Nucleus accumbens (tissue), 56 donors: ENCODE measurements around the gene TAS2R31.

Experiments
- DNase-seq, 56 donors: peaks; one replicate each; lab custom pipeline; 2025; lab: John Stamatoyannopoulos, UW

Gene TAS2R31

GRCh38 chr12:11007608-11008007 lies 23.6 kb downstream of the TAS2R31 start:
- no peak for DNase-seq

- DNase-seq, result no peak
Measured at GRCh38 chr12:10998204-10998603, 33.0 kb downstream of the TAS2R31 start, which contains the start of gene TAS2R20. Gene TAS2R20, minus strand, starts transcription at chr12:10998304. Its CDS starts 429 bp downstream, at chr12:10997875.

- DNase-seq, result no peak
Measured at GRCh38 chr12:10994307-10994706, 36.9 kb downstream of the TAS2R31 start.

GRCh38 chr12:10989107-10989506 lies 42.1 kb downstream of the TAS2R31 start:
- DNase-seq, result no peak

GRCh38 chr12:10986812-10987211 lies 44.4 kb downstream of the TAS2R31 start, which contains the start of gene TAS2R50:
Gene TAS2R50, minus strand, starts transcription at chr12:10986912. Its CDS starts 52 bp downstream, at chr12:10986860.
- no peak for DNase-seq

- DNase-seq, result no peak
Measured at GRCh38 chr12:10982244-10982643, 49.0 kb downstream of the TAS2R31 start.
